CD4-positive, alpha-beta T cell treated with Interleukin-15 for 1 hour (primary cell): Measurements from ENCODE around the gene CDH6.

ENCODE experiments used
- DNase-seq: peaks from one replicate; pipeline ENCODE4 v3.0.0-alpha.2; 2020

CDH6 gene

GRCh38 chr5:31255041-31255440 is 61.6 kb downstream of the CDH6 start:
- no peak for DNase-seq

- DNase-seq: no peak
Measured at GRCh38 chr5:31268256-31268655, 74.8 kb downstream of the CDH6 start.

DNA sequence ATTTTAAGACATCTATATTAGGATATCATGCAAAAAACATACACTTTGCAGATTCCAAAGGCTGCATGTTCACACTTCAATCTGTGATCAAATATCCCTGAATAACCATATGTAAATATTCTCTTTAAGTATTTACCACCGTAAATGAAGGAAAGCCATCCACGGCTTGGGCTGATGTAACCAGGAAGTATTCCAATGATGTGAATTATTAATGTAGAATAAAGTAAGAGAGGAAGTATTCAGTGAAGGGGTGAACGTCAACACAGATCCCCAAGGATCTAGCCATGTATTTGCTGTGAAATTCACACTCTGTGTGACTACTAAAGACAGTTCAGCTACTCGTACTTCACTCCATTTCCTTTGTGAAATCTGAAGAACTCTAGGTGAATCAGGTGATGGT is 75.2 kb downstream of the CDH6 start:
- DNase-seq: no peak

- no peak for DNase-seq
Measured at GRCh38 chr5:31269259-31269658, 75.8 kb downstream of the CDH6 start.

GRCh38 chr5:31270396-31270795 is 76.9 kb downstream of the CDH6 start:
- no peak for DNase-seq

GRCh38 chr5:31271567-31271966 is 78.1 kb downstream of the CDH6 start:
- no peak for DNase-seq

GRCh38 chr5:31273161-31273560 is 79.7 kb downstream of the CDH6 start:
- no peak for DNase-seq

DNA sequence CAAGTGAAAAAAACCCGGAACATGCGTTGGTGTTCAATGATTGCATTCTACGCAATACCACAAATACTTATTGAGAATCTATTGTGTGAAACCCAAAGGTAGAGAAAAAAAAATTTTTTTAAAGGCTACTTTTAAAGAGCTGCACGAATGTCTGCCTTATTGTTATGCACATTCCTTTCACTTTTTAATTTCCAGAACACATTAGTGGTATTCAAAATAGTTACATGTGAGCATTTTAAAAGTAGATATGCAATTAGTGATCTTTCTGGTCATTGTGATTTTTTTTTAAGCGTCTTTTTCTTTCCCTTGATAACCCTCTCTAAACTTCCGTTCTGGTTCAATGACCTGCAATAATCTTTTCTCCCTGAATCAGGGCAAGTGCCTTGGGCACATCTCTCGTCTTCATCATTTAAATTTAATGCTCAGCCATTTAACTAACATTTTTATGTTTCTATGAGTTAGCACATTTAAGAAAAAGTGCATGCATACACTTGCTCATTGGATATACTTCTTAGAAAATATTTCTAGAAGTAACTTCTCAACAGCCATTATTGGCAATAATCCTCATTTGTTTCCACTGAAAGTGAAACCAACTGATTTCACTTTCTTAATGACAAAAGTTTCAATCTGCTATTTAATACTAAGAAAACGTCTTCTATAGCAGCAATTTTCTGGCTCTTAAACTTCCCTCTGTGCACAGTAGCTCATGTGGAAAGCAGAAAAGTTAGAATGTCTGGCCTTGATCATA is 80.3 kb downstream of the CDH6 start:
- no peak for DNase-seq

GRCh38 chr5:31280210-31280609 is 86.7 kb downstream of the CDH6 start:
- DNase-seq: no peak

DNA sequence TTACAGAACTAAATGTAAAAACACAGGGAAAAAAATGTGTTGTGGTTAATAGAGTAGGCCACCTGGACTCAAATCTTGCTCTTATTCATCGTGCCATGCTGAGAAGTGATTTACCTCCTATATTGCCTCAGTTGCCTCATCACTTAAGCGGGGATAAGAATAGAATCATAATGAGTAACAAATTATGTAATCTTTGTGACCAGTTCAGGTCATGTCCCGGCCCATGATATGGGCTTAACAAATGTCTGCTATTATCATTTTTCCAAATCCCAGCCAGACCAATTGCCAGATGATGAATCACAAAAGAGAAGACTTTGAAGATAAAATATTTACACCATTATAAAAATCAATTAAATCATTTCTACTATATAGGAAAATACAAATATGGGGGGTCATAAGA is 89.8 kb downstream of the CDH6 start:
- no peak for DNase-seq

DNA sequence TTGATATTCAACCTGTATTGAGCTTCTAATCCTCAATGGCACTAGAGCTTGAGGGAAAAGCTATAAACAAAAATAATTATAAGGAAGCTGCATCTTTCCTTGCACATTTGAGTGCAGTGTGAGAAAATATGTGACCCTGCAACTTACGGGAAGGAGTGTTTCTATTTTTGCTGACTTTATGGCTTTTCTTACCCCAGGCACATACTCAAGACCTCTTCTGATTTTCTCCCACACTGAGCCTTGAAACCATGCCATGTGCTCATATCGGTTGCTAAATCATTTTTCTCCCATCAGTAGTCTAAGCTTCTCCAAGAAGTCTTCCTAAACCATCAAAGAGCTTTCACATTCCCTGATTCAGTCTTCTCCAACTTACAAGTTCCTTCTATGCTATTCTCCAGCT is 91.5 kb downstream of the CDH6 start:
- no peak for DNase-seq

DNA sequence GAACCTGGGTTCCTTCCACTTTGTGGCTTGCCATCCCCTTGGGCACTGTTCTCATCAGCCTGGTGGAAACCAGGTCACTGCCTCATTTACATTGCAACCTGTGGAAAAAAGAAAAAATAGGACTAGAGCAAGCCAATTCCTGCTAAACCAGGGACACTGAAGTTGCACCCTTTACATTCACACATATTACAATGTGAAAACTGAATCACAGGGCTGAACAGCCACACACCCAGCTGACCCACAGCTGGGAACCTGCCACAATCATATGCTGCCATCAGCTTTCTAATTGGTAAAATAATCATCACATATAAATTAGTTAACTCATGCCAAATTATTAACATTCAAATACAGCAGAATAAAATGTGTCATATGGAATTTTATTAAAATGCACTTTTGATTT is 94.5 kb downstream of the CDH6 start:
- no peak for DNase-seq

DNA sequence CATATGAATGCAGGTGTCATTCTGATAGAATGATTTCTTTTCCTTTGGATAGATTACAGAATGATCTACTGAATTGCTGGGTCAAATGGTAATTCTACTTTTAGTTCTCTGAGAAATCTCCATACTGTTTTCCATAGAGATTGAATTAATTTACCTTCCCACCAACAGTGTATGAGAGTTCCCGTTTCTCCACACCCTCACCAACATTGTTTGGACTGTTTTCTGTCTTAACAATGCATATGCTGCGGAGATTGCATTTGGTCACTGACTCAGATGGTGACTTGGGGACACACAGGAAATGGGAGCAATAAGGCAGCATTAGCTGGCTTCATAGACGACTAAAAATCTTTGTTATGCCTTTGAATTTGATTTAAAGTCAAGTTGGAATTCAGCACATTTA is 95.9 kb downstream of the CDH6 start:
- DNase-seq: no peak

- no peak for DNase-seq
Measured at GRCh38 chr5:31291323-31291854, 97.9 kb downstream of the CDH6 start.

- DNase-seq: no peak
Measured at GRCh38 chr5:31300501-31300900, 107.0 kb downstream of the CDH6 start.

DNA sequence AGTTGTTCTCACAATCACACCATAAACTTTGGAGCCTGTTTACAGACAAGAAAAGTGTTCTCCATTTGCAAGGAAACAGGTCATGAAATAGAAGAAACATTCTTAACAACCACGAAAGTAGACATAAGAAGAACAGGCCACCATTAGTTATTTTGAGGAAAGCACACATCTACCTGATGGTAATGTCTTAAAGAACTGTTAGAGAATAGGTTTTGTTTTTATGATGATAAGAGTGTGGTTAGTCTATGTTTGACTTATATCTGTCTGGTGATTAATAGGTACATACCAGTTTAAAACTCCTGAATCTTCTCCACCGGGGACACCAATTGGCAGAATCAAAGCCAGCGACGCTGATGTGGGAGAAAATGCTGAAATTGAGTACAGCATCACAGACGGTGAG is 108.3 kb downstream of the CDH6 start:
- DNase-seq: no peak

DNA sequence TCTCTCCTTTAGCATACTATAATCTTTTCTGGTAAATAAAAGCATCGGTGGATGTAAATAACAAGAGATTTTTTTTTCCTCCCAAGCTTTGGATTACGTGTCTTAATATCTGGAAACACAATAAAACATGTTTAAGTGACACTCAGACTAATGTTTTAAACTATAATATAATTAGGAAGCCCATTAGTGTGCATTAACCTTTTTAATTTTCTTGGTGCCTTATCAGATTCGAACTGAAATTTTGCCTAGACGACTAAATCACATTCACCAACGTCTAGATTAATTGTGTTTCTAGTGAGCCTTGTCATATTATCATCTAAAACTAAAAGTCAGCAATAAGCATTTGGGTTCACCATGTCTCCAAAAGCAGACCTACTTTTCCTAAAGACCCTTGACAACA is 110.2 kb downstream of the CDH6 start:
- no peak for DNase-seq

- DNase-seq: no peak
Measured at GRCh38 chr5:31317665-31318064, 124.2 kb downstream of the CDH6 start.

DNA sequence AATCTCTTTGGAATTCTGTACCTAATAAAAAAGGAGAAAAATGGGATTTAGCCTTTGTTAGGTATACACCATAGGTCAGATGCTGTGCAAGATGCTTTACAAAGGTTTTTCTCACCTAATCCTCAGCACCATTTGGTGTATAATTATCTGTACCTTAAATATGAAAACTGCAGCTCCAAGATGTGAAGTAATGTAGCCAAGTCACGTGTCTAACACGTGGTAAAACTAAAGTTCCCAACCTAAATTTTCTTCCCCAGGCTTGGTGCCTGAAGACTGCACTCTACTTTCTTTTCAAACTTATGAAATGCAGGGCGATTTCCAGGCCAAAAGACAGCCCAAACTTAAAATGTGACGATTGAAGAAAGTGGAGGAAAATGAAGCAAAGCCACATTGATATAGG is 125.8 kb downstream of the CDH6 start:
- DNase-seq: no peak

DNA sequence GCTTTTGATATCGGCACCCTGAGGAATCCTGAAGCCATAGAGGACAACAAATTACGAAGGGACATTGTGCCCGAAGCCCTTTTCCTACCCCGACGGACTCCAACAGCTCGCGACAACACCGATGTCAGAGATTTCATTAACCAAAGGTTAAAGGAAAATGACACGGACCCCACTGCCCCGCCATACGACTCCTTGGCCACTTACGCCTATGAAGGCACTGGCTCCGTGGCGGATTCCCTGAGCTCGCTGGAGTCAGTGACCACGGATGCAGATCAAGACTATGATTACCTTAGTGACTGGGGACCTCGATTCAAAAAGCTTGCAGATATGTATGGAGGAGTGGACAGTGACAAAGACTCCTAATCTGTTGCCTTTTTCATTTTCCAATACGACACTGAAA is 129.5 kb downstream of the CDH6 start:
- DNase-seq: no peak

DNA sequence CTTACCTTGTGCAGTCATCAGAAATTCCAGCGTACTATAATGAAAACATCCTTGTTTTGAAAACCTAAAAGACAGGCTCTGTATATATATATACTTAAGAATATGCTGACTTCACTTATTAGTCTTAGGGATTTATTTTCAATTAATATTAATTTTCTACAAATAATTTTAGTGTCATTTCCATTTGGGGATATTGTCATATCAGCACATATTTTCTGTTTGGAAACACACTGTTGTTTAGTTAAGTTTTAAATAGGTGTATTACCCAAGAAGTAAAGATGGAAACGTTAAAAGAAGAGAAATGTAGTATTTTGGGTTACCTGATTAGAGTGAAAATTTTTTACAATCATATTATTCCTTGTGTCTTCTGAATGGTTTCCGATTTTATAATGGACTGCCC is 131.4 kb downstream of the CDH6 start:
- DNase-seq: no peak

- no peak for DNase-seq
Measured at GRCh38 chr5:31328040-31328733, 134.7 kb downstream of the CDH6 start.

GRCh38 chr5:31329715-31330114 is 136.2 kb downstream of the CDH6 start:
- DNase-seq: no peak

DNA sequence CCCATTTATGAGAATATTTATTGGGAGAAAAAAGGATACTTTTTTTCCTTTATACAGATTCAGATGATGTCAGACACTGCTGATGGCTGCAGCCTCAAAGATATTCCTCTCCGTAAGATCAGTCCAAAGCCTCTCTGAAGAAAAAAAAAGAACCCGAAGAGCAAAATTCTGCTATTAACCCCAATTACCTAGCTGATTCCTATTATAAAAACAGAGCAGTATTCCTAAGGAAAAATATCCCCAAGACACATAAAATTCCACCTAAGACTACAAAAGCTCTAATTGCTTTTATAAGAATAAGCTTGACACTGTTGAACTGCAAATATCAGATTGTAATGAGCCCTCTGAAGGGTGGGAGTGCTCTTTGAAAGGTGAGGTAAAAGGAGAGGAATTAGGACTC is 138.7 kb downstream of the CDH6 start:
- no peak for DNase-seq

- no peak for DNase-seq
Measured at GRCh38 chr5:31333475-31333874, 140.0 kb downstream of the CDH6 start.
